Ectodermal cell (in vitro differentiated cells): ENCODE results near the gene RAB43.

Experiments used
- H3K27ac ChIP-seq: 2 replicates; pipeline ENCODE4 v1.7.0; 2013; ENCODE audit warnings: mild to moderate bottlenecking, low read depth, low read length; ENCODE audit not compliant: insufficient read depth, poor library complexity, severe bottlenecking
- H3K27me3 ChIP-seq: 2 replicates; pipeline ENCODE4 v1.7.0; 2013; ENCODE audit warnings: mild to moderate bottlenecking, low read length; ENCODE audit not compliant: insufficient read depth, control insufficient read depth, poor library complexity, severe bottlenecking
- H3K36me3 ChIP-seq: one replicate; pipeline ENCODE4 v1.7.0; 2013; ENCODE audit warnings: low read length; ENCODE audit not compliant: control insufficient read depth, insufficient read depth
- H3K4me1 ChIP-seq: one replicate; pipeline ENCODE4 v1.7.0; 2013; ENCODE audit warnings: low read length; ENCODE audit not compliant: control insufficient read depth, insufficient read depth
- H3K4me3 ChIP-seq: 2 replicates; pipeline ENCODE4 v1.7.0; 2013; ENCODE audit warnings: low read depth, low read length, control low read depth; ENCODE audit not compliant: insufficient read depth
- H3K9me3 ChIP-seq: 2 replicates; pipeline ENCODE4 v1.7.0; 2013; ENCODE audit warnings: mild to moderate bottlenecking, low read length, moderate library complexity; ENCODE audit not compliant: control insufficient read depth
- WGBS, 2 experiments: methylation state at CpG; one replicate each; pipeline ENCODE4 v1.1.7; 2013; ENCODE audit warnings: missing lambda C conversion rate in 2 of 2; 5-methylcytosine and 5-hydroxymethylcytosine counted together

RAB43 gene

DNA sequence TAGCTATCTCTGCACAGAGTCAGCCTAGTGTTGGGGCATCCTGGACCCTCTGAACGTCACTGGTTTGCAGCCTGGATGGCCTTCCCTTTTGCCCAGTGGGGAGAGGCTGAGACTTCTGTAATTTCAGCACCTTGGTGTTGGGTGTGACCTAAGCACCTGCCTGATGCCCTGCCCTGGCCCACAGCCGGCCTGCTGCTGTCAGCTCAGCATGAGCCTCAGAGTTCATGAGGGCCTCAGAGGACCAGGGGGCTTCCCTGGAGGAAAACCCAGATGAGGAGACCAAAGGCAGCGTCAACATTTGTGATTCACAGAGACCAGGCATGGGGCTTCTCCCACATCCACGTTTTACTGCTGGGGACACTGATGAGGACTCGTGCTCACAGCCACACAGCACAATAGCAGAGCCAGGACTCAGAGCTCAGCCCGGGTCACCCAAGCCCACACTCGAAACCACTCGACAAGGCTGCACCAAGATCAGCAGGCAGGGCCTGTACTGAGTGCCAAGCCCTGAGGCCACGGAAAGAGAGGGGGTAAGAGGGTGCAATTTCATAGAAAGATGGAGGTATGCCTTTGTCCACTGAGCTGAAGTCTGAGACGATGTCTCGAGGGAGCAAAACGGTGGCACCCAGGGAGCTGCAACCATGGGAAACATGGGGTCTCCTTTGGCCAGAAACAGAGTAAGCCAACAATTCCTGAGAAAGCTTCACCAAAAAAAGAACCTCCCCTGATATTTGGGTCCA is 70.9 kb downstream of the RAB43 start:
- WGBS, 2 experiments = 90 to 92% methylated on average over 12 of the region's 12 CpGs
- no peak overlapping the region for H3K4me3 ChIP-seq
- no peaks in the 10 kb centered on the region for H3K9me3 ChIP-seq
- no peaks in the 10 kb centered on the region for H3K27me3 ChIP-seq
- H3K27ac ChIP-seq = no peak overlapping the region
- no peaks in the 10 kb centered on the region for H3K4me1 ChIP-seq
- no peaks in the 10 kb centered on the region for H3K36me3 ChIP-seq

DNA sequence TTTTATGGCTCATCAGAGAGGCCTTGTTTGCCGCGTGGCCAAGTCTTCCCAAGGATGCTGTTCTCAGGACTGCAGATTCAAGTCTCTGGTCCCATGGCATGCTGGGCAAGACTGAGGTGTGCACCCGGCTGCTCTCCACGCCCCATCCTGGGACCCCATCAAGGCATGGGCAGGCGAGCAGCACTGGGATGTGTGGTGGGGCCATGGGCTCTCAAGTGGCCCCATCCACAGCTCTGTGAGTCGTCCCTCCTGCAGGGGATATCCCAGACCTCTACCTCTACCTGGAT is 74.1 kb downstream of the RAB43 start:
- no peaks in the 10 kb centered on the region for H3K4me1 ChIP-seq
- H3K9me3 ChIP-seq = no peaks in the 10 kb centered on the region
- H3K4me3 ChIP-seq = no peak overlapping the region
- H3K36me3 ChIP-seq = no peaks in the 10 kb centered on the region
- H3K27me3 ChIP-seq = no peaks in the 10 kb centered on the region
- 89 to 90% methylated on average over 6 of the region's 6 CpGs for WGBS, 2 experiments
- no peak overlapping the region for H3K27ac ChIP-seq

DNA sequence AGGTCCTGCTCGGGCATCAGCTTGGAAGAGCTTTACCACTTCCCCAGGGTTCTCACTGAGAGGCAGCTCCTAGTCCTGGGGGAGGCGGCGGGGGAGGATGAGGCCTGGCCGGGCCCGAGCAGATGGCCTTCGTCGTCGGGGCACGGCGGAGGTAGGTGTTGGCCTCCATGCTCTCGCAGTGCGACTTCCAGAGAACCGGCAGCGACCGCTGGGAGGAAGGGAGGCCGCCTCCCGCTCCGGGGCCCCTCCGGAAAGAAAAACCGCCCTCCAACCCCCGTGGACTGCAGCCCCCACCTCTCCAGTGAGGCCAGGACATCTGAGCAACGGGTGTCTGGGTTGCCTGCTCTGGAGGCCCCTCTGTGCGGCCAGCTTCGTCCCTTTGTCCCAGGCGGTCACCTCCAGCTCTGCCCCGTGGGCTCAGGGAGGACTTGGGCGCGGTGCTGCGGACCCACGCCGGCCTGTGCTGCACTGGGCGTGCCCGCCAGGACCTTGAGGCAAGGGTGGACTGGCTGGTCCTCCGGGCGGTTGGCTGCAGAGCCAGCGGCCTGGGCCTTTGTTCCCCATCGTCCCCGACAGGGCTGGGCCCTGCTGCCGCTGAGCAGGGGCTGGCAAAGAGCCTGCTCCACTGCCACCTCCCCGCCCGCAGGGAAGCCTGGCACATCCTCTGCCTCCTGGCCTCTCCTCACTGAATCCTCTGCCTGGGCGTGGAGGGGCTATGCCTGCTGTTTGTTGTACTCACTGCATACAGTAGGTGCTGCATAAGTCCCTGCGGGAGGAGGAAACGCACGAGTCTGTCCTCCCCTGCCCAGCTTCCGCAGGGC is 74.7 kb downstream of the RAB43 start:
- Histone ChIP-seq H3K4me3 (no peak overlapping the region), H3K27me3 (no peaks in the 10 kb centered on the region), H3K27ac (no peak overlapping the region), H3K9me3 (no peaks in the 10 kb centered on the region), H3K36me3 (no peaks in the 10 kb centered on the region), H3K4me1 (no peaks in the 10 kb centered on the region)
- WGBS, 2 experiments = 94 to 95% methylated on average over 46 of the region's 46 CpGs

DNA sequence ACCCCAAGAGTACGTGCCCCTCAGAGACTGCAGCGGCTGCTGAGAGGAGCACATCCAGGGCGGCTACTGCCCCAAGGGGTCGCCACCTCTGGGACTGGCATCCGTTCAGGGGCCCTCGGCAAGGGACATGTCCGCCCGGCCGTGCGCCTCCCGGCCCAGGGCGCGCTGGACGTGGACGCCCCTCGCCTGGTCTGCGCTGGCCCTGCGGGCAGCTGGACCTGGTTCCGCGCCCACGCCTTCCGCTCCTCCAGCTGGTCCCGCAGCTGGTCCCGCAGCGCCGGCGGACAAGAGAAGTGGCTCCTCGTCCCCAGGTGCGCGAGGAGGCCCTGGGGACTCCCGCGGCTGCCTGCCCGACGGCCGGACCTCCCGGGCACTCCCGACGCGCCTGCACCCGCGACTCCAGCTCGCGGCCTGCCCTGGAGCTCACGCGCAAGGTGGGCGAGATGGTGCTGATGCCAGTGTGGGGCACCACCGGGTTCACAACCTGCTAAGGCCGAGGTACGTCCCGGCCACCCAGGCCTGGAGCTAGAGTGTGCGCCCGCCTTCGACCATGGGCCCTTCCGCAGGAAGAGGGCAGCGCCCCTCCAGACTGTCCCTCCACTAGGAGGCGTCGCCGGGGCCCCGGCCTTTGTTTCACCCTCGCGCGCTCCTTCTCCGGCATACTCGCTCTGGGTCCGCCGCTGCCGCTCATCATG is 75.4 kb downstream of the RAB43 start:
- H3K36me3 ChIP-seq = no peaks in the 10 kb centered on the region
- WGBS, 2 experiments = 92 to 94% methylated on average over 67 of the region's 67 CpGs
- no peak overlapping the region for H3K4me3 ChIP-seq
- no peak overlapping the region for H3K27ac ChIP-seq
- no peaks in the 10 kb centered on the region for H3K27me3 ChIP-seq
- H3K4me1 ChIP-seq = no peaks in the 10 kb centered on the region
- no peaks in the 10 kb centered on the region for H3K9me3 ChIP-seq

DNA sequence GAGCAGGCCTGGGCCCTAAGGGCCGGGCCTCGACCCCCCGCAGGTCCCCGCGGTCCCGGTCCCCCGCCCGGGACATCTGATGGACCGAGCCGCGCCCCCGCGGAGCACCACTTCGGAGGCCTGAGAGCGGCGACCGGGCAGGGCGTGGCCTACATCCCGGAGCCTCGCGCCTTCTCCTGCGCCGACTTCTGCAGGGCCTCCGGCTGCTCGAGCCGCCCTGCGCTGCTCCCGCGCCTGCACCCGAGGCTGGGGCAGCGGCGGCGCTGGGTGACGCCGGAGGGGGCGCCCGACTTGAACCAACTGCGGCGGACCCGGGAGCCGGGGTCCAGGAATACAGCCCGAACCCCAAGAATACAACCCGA is 75.9 kb downstream of the RAB43 start:
- Histone ChIP-seq H3K36me3 (no peaks in the 10 kb centered on the region), H3K9me3 (no peaks in the 10 kb centered on the region), H3K4me3 (no peak overlapping the region), H3K27ac (no peak overlapping the region), H3K4me1 (no peaks in the 10 kb centered on the region), H3K27me3 (no peaks in the 10 kb centered on the region)
- 62 to 66% methylated on average over 43 of the region's 43 CpGs for WGBS, 2 experiments

DNA sequence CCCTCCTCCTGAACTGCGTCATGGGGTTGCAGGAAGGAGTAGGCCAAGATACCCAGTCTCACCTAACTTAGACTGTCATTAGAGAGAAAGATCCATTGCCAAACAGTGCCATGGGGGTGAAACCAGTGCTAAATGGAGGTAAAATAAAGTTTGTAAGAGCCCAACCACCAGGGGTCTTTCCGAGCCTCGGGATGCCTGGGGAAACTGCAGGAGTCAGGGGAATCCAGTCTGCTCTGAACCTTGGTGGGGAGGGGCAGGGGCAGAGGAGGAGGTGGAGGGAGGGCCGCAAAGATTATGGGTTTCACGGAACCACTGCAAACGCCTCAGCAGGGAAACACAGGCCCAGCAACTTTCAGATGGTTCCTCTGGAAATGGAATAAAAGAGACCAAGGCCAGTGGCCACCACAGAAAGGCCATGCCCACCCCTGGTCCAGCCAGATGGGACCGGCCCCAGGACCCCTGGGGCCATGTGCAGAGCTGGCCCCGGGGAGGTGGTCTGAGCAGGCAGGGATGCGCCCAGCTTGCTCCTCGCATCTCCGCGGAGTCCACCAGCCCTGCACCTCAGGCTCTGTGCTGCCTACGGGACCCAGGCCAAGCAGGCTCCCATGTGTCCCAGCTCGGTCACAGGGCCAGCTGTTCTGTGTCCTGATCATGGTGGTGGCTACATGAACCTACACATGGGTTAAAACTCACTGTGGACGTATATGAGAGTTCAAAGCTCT is 80.9 kb downstream of the RAB43 start:
- Histone ChIP-seq H3K4me3 (no peak overlapping the region), H3K27ac (no peak overlapping the region), H3K27me3 (no peaks in the 10 kb centered on the region), H3K4me1 (peaks cover 6% of the 10 kb centered on the region), H3K36me3 (no peaks in the 10 kb centered on the region), H3K9me3 (no peaks in the 10 kb centered on the region)
- 87 to 89% methylated on average over 15 of the region's 15 CpGs for WGBS, 2 experiments

DNA sequence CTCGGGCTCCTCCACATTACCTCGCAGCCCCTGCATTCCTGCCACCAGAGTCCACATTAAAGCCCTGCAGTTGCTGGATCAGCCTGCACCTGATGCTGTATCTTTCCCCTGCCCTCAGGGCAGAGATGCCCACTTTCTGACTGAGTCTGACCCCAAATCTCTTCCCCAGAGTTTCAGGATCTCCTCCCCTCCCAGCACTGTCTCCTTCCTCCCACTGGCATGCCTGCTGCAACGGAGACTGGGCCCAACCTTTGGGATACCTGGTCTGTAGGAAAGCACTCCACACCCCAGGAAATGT is 81.6 kb downstream of the RAB43 start:
- Histone ChIP-seq H3K27ac (no peak overlapping the region), H3K27me3 (no peaks in the 10 kb centered on the region), H3K4me1 (peaks cover 6% of the 10 kb centered on the region), H3K4me3 (no peak overlapping the region), H3K9me3 (no peaks in the 10 kb centered on the region), H3K36me3 (no peaks in the 10 kb centered on the region)
- WGBS, 2 experiments = 89 to 92% methylated on average over 3 of the region's 3 CpGs

DNA sequence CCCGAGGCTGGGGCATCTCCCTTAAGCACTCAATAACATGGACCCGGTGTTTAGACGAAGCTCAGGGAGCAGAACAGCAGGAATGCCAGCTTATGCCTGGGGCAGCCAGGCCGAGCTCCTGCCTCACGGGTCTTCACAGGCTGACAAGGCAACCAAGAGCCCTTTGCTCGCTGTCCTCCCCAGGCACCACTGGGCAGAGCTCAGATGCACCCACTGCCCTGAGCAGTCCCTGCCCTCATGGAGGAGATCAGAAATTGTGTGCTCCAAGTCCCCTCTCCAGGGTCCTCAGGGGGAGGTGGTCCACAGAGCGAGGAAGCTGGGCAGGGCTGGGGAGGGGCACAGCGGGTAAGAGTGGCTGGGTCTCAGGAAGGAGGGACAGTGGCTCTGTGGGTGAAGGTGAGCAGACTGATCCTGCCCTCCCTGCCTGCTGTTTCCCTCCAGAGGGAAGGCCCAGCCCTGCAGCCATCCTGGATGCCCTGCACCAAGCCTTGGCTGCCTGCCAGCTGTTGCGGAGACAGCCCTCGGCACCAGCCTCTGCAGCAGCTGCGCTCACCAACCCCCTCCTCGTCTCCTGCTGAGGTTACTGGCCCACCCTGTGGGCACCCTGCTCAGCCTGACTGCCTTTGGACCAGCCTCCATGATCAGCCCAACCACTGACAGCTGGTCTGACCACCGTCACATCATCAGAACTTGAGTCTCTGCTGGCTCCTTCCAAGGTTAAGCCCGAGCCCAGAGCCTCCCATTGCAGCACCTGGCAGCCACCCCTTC is 82.1 kb downstream of the RAB43 start:
- Histone ChIP-seq H3K4me1 (peaks cover 6% of the 10 kb centered on the region), H3K27me3 (no peaks in the 10 kb centered on the region), H3K4me3 (no peak overlapping the region), H3K36me3 (no peaks in the 10 kb centered on the region), H3K9me3 (no peaks in the 10 kb centered on the region), H3K27ac (no peak overlapping the region)
- WGBS, 2 experiments = 89 to 91% methylated on average over 14 of the region's 14 CpGs

DNA sequence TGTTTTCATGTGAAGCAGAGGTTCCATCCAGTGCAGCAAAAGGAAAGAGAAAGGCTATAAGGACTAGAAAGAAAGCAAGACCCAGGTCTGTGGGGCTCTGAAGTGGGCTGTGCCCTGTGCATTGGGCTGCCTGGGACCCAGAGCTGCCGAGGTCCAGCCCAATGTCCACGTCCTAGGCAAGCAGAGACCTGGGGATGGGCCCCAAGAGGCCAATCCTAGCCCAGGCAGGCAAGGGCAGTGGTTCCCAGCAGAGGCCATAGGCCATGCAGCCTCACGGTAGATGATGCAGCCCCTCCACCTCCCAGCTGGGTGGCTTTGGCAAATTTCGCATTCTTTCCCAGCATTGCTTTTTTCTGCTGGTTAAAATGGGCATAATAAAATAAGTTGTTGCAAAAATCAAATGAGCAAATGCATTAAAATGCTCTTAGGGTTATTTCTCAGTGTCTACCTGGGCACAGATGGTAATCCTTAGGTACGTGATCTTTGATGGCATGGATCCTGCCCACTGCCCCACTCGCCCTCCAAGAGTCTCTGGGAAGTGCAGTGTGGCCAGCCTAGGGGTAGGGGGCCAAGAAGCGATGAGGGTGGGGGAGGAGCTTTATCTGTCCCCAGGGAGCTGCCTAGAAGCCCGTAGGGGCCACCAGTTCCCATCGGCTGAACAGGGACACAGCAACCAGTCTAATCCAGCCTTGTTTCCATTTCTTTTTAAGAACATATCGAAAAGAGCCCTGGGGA is 83.3 kb downstream of the RAB43 start:
- peaks cover 6% of the 10 kb centered on the region for H3K4me1 ChIP-seq
- H3K4me3 ChIP-seq = no peak overlapping the region
- H3K9me3 ChIP-seq = no peaks in the 10 kb centered on the region
- H3K27ac ChIP-seq = no peak overlapping the region
- H3K36me3 ChIP-seq = no peaks in the 10 kb centered on the region
- no peaks in the 10 kb centered on the region for H3K27me3 ChIP-seq
- WGBS, 2 experiments = 86 to 87% methylated on average over 10 of the region's 10 CpGs
